PC-9 (cell line): Measurements from ENCODE around the gene CITED4.

ENCODE experiments used
- CTCF ChIP-seq: fragments of 200-600 bp; sonication (generic); conservative IDR thresholded peaks from 2 replicates; pipeline ENCODE4 v1.6.1; 2017; ENCODE audit warnings: mixed run types, antibody characterized with exemption, mild to moderate bottlenecking, moderate library complexity
- EZH2 ChIP-seq: fragments of 200-600 bp; sonication (generic); IDR thresholded peaks from 2 replicates; pipeline ENCODE4 v1.8.0; 2017; ENCODE audit warnings: antibody characterized with exemption, low read depth

- TF ChIP-seq CTCF (no peak), EZH2 (no peak)
These were observed 33.4 kb upstream of the CITED4 start for GRCh38 chr1:40895601-40896000.
